HG03095 (cell line): Measurements from ENCODE around the gene BMP7.
"Not testable (repeated sequence)": the region's sequence is repeated elsewhere in the genome, so short reads cannot be mapped to it uniquely, and the experiment has no call there.

ENCODE experiments used
- ATAC-seq: cut with Tn5 transposase; IDR thresholded peaks from one replicate; pipeline ENCODE4 v1.9.1; 2021; ENCODE audit warnings: moderate library complexity; ENCODE audit not compliant: unreplicated experiment

BMP7 gene

DNA sequence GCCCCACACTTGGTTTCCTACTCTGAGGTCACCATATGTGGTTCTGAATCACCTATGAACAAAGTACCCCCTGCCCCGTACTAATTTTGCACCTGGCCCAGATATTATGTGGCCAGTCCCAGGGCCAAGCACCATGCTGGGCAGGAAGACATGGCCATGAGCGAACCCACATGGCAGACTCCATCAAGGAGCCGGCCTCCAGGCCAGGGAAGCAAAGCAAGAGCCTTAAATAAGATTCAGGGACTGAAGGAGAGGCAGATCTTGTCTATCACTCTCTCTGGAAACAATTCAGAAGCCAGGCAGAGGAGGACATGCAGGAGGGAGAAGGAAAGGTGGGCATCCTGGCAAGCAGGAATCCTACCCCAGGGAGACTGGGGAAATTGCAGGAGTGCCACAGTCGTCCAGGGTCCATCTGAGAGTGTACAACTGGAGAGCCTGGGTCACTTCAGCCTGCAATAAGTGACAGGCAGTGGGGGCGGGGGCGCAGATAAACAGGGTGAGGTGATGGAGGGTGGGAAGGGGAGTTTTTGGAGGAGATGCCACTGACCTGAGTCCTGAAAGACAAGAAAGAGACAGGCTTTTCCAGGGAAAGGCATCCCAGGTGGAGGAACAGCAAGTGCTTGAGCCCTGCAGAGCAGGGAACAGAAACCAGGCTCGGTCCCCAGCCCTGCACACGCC is 2.1 kb upstream of the BMP7 start:
- ATAC-seq = no peak

DNA sequence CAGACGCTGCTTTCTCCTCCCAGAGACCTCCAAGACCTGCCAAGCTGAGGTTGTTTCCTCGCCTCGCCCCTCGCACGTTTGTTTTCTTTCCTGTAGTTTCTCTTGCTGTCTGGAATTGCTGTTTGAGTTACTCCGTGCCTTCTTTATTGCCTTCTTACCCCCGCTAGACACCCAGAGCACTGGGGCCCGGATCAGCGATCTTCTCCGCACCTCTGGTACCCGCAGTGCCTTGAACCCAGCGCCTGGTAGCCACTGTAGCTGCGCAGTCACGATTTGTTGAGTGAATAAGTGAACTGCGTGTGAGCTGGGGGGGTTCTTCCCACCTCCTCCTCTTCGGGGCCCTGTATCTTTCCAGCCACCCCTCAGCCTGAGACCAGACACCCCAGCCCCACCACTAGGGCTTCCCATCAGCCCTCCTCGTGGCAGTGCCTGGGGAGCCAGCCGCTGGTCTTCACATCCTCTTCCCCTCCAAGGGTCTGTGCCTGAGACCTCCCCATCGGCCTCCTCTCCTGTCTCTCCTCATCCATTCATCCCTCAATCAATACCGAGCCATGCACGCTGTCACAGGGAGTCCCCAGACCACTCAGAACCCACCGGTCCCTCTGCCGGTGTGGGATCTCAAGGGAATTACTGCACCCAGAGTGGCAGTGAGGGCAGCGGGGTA is 849 bp upstream of the BMP7 start:
- ATAC-seq = no peak

DNA sequence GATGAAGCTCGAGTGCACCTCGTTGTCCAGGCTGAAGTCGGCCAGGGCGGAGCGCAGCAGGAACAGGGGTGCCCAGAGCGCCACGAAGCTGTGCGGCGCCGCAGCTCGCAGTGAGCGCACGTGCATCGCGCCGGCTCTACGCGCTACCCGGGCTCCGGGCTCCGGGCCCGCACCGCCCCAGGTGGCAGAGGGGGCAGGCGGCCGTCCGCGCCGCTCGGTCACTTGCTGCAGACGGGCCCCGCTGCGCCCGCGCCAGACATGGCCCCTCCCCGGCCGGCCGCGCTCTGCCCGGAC is 497 bp downstream of the BMP7 start:
- no peak for ATAC-seq

DNA sequence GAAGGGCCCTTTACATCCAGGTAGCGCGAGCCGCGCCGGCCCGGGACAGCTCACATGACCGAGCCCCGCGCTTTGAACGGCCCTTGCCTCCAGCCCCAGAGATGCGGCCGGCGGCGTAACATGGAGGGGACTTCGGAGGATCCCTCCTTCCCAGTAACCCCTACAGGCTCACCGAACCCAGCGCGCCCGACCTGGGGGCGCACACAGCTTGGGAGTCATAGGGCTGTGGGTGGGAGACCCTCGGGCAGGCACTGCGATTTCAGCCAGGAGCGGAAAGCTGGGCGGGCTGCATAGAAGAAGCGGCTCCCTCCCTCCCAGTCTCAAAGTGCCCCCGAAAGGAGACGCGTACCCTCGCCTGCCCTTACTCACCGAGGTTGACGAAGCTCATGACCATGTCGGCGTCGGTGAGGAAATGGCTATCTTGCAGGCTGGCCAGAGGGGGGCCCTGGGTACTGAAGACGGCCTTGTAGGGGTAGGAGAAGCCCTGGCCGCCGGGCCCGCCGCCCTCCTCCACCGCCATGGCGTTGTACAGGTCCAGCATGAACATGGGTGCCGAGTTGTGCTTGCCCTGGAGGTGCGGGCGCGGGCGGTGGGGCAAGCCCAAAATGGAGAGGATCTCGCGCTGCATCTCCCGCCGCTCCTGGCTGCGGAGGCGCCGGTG is 975 bp downstream of the BMP7 start:
- ATAC-seq = no peak

DNA sequence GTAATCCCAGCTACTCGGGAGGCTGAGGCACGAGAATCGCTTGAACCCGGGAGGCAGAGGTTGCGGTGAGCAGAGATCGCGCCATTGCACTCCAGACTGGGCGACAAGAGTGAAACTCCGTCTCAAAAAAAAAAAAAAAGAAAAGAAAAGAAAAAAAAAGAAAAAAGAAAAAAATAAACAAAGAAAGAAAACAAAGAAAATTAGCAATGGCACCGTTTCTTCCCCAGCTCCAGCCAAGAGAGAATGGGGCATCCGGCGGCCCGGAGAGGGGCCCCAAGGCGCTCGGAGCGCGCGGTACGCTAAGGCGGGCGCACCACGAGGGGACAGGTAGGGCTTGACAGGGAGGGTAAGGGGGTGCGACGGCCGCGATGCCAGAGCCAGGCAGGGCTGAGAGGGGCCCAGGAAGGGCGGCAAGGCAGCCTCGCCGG is 1.5 kb downstream of the BMP7 start:
- ATAC-seq = not testable (repeated sequence)

DNA sequence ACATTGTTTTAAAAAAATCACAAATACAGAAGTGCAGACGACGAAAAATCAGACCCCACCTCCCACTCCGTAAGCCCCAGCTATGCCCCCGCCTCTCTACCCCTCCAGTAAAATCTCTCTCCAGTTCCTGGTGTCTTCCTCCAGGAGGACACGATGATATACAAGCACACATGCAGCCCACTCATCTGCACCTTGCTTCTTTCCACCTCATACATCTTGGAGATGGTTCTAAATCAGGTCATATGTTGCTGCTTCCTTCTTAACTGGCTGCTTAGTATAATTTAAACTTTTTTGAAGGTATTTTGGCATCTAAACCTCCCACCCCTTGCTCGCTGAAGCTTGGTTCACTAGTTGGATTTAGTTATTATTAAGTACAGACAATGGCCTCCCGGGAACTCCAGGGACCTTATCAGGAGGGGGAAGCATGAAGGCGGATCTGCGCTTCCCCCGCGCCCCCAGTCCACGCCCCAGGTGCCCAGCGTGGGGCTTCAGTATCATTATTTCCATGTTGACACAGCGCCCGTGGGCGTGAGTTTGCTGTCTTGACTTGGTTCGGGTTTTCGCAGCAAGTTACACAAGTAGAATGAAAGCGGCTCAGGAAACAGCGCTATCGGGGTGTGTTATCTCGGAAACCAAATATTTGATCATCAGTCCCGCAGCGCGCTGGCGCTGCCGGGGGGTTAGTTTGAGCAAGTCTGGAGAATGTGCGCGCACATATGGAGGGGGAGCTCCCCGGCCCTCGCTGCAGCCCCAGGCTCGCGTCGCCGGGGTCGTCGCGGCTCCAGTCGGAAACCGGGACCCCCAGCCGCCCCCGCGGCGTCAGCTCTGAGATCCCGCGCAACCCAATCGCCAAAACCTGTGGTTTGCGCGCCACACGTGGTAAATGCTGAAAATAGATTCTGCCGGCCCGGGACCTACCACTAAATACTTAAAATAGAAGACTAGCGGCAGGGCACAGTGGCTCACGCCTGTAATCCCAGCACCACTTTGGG is 2.3 kb downstream of the BMP7 start:
- no peak for ATAC-seq

DNA sequence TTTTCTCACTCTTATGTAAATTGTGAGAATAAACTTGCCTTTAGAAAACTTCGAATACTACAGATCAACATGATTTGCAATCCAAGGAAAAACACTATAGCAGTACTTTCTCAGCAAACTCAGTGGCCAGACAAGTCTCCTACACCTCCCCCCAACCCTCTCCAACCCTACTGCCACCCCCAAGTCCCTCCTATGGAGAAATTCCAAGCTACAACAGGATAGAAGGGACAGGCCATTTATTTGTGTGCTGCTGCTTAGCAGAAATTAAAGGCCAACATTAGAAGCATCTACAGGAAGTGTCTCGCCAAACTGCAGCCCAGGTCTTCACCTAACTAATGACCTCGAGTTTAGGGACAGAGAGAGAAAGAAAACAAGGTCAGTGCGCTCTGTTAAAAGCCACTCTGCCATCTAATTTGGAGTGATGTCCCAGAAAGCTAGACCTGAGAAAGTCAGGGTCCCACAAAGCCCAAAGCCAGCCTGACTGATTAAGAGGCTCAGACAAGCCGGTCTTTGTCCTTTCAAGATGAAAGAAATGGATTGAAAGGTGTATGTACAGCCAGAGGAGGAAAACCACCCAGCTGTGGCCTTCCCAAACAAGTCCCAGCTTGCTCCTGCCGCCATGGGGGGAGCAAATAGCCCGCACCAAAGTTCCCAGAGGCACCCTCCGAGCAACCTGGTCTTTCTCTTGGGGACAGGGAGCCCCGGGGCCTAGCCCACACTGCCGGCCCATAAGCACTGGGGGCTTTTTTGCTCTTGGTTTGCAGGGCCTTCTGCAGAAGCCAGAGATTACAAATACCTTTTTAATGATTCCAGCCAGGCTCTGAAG is 3.4 kb downstream of the BMP7 start:
- no peak for ATAC-seq

DNA sequence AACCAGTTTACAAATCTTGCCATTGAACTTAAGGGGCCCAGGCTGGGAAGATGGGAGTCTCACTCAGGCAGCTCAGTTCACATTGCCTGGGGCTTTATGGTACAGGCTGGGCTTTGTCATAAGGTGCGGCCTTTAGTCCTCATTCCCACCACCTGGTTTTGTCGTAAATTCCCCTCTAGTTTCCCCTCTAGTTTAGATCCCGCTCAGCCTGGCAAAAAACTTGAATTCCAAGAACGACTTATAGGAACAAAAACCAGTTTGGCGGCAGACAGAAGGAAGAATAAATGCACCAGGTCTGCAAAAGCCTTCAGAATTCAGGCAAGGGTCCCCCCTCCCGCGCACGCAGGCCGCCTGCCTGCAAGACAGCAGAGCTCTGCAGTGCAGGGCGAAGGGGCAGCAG is 4.1 kb downstream of the BMP7 start:
- no peak for ATAC-seq

DNA sequence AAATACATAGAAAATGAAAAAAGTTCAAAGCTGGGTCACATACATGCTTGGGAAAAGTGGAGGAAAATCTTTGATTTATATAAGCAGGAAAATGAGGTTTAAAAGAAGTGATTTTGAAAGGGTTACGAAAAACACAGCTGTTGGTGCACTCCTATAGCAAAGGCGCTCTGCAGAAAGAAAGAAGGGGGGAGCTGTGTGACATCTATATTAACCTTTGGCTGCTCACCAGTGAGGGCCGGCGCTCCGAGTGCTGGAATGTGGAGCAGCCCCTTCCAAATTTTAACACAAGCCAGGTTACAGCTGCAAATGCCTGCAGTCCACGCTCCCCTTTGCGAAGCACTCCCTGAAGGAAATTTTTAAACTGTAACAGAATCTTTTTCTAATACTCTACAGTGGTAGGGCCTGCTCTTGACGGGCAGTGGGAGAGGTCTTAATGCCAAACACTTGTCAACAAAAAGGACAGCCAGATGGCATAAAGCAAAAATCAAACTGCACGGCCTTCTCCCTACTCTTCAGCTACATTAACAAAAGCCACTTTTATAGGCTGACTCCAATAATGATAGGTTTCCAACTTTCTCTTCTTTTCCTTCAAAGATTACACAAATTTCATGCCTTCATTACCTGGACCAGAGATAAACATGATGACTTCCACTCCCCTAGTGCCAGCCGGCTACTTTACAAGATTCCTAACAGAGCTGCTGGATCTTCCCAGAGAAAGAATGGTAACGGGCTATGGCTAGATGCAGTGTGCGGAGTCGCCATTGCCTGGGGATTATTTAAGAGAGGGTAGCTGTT is 4.8 kb downstream of the BMP7 start:
- no peak for ATAC-seq

DNA sequence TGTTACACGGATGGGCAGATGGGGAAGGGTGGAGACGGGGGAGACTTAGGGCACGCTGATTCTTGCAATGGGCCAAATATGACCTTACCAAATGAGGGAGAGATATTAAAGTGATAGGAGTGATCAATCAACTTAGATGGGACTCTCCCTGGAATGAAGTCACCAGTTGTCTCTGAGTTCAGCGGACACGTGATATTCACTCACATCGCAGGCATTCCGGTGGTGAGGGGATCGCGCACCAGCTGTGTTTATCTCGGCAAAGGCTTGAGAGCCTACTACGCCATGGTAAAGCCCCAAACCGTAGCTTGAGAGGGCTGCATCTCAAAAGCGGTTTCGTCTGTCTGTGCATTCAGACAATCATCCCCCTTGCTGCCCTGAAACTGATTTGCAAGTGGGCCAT is 5.5 kb downstream of the BMP7 start:
- ATAC-seq = no peak

DNA sequence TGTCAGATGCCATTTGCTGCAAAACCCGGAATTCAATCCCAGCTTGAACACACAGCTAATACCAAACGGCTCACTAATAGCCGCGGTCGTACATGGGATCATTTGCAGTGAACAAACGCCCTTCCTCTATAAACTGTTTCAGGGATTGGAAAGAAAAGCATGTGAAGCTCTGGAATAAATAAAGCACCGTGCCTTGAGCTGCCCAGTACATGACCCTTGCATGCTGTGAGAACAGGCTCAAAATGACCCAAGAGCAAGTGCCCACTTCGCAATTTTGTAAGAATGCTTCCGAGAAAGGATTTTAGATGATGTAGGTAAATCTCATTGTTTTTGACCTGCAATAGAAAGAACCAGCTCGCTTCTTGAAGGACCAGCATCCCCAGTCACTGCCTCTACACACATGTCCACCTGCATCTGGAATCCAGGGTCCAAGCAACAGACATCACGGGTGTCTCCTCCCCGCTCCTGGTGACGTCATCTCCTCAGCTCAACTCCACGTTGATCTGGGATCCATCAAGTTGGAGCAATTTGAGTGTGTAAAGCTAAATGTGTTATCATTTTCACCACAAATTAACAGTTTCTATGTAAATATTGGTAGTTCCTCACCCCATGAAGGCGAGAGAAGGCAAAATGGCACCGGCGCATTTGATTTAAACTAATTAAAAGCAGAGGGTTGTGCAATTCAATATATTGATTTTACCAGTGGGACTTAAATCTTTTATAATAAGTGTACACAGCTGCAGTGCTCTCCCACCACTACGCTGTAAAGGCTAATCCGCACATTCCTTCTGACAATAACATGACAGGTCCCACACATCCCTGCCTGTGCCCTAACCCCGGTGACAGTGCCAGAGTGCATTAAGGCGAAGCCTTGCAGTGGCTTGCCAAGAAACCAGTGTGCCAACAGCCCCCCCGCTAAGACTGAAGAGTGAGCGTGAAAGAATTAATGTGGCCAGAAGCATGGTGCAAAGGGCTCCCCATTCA is 6.2 kb downstream of the BMP7 start:
- ATAC-seq = no peak

DNA sequence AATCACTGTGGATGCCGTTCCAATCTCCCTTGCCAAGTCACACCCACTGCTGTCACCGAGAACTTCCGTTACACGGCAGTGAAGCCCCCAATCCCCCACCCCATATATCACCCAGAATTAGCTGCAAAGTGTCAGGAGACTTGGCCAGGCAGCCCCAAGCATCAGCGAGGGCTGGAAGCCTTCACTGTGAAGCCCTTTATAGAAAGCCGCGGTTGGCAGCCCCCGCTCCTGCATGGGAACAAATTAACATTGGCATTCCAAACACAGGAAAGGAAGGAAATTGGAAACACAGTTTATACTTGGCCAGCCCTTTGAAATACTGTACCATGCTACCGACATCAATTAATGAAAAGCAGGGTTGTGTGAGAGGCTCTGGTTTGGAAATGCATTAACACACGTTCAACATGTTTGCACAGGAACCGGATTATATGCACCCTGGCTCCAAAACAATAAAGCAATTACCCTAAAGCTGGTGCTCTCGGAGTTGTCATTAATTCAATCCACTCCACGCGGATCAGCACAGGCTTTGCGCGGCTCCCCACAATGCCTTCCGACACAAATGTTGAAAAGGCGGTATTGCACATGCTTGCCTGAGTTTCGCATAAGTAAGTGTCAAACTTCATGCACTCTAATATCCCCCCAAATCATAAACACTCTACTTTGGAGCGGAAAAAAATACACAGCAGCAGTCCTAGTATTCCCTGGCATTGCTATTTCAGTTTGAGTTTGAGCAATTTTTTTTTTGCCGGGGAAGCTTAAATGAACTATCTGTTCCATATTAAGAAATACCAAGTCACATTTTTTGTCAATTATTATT is 7.1 kb downstream of the BMP7 start:
- no peak for ATAC-seq

DNA sequence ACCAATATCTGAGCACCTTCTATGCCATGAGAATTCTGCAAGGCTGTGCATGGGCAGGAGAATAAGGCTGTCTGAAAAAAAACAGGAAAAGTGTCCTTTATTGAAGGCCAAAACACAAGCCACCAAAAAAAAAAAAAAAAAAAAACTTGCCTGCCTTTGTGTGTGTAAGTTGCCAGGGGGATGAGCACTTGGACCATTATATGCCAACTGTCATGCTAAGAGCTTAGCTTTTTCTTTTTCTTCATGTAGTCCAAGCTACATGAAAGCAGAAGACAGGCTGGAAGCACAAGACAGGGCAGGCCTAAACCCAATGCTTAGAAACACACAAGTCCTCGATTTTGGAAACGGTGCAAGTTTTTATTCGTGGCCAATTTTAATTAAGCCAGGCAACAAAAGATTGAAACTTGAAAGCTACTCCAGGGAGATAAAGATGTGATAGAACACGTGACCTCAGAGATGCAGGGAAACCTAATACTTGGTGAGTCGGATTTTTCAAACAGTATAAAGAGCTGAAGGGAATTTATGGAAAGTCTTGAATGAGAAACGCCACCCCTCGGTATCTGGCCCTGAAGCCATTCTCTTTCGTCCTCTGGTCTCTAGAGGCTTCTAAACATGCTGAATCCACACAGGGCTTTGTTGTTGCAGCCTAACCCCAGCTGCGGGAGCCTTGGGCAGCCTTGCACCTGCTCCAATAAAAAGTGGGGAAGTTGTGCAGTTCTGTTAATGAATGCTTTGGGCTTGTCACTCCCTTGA is 8.6 kb downstream of the BMP7 start:
- ATAC-seq = no peak

DNA sequence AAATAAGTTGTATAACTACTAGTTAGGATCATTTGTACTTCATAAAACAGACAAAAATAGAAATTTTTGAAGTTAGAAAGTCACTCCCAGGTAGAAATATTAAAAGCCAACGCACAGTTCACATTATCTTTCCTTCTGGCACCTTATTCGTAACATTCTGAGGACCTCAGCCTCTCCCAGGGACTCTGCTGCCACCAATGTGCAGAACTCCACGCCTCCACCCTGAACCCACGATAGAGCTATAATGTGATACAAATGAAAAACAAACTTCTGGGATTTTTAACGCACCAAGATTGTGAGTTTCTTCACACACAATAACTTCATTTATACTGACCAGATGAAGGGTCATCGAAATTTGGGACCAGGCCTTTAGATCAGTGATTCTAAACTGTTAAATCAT is 9.5 kb downstream of the BMP7 start:
- ATAC-seq = no peak

DNA sequence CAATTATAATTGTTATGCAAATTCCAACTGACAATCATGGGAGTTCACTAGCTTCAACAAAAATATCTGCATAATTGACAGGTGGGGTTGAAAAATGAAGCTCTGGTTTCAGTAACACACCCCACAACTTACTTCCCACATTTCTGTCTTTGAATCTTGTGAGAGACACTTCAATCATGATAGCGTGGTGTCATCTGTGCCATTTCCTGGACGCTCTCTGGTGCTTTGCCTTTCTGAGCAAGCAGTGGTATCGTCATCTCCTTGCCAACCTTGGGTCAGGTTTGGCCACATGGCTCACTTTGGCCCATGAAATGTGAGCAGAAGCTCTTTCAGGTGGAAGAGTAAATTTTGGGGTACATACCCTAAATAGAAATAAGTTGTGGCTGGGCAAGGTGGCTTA is 10.2 kb downstream of the BMP7 start:
- ATAC-seq = no peak

DNA sequence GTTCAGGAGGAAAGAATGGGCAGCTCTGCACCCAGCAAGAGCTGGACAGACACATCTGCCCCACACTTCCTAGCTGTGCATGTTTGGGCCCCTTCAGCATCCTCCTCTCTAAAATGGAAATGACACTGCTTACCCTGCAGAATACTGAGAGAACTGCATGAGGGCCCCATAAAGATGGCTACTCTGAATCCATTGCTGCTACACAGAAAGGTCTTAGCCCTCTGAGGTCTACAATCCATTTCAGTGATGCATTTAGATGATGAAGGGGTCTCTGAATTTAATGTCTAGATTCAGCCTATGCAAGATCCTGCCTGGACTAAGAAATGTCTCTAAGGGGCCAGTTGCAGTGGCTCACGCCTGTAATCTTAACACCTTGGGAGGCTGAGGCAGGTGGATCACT is 11.3 kb downstream of the BMP7 start:
- ATAC-seq = no peak

DNA sequence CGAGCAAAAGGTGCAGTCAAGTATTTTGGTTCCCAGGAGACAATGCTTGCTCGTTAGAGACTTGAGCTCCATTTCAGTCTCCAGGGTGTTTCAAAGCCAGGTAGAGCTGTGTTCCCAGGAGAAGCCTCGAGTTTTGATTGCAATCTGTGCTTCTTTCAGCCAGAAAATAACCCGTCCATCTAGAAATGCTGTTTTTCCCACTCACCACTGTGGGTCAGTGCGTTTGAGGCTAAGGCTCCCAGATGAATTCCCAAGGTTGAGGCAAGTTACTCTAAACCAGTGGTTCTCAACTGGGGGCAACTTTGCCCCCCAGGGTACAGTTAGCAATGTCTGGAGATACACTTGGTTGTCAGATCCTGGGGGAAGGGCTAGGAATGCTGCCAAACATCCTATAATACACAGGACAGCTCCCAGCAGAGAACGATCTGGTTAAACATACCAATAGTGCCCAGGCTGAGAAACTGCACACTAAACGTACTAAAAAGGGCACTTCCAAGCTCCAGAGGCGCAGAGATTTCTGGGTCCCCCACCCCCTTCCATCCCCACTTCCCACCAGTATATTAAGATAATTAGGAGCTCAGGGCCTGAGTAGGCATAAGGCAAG is 13.8 kb downstream of the BMP7 start:
- no peak for ATAC-seq
